ENCODE results near the gene WNT10A. TPM values are rescaled to one million over a fixed set of nuclear protein-coding genes. Genes with fewer than 3 reads are reported as not detected.

Gene WNT10A
- polyA plus RNA-seq, 1 experiment = not detected

- Histone ChIP-seq H3K27ac (ENCODE audit: low read depth, low read length) (no peak overlapping the region), H3K27me3 (ENCODE audit: control insufficient read depth, insufficient read depth, low read length) (peaks cover 65% of the 10 kb centered on the region), H3K4me3 (ENCODE audit: low read depth, low read length) (no peak overlapping the region), H3K9me3 (ENCODE audit: control insufficient read depth, insufficient read depth, low read length) (peaks cover 9% of the 10 kb centered on the region)
- no peak for DNase-seq (ENCODE audit: low read depth, low spot score)
- ChIA-PET POLR2A (no interaction called here), CTCF (interaction anchor here (1.0 kb wide), 1 partner anchor 22 kb away, joined by 4 read pairs; no protein-coding TSS in a partner anchor)
- TF ChIP-seq CTCF (IDR thresholded peaks at IDR 0.05; ENCODE audit: low read depth, low read length) = no peak
Measured at GRCh38 chr2:218854860-218855259, 25.8 kb upstream of the WNT10A start.

GRCh38 chr2:218855305-218856166 lies 25.1 kb upstream of the WNT10A start:
- Histone ChIP-seq H3K27me3 (ENCODE audit: control insufficient read depth, insufficient read depth, low read length) (peaks cover 72% of the 10 kb centered on the region), H3K9me3 (ENCODE audit: control insufficient read depth, insufficient read depth, low read length) (peaks cover 9% of the 10 kb centered on the region), H3K27ac (ENCODE audit: low read depth, low read length) (no peak overlapping the region), H3K4me3 (ENCODE audit: low read depth, low read length) (no peak overlapping the region)
- no peak for TF ChIP-seq CTCF (IDR thresholded peaks at IDR 0.05; ENCODE audit: low read depth, low read length)
- ChIA-PET CTCF (interaction anchor here (1.0 to 1.1 kb wide), 2 partner anchors 8 to 21 kb away, joined by 3 to 4 read pairs; no protein-coding TSS in a partner anchor), POLR2A (no interaction called here)
- no peak for DNase-seq (ENCODE audit: low read depth, low spot score)

DNA sequence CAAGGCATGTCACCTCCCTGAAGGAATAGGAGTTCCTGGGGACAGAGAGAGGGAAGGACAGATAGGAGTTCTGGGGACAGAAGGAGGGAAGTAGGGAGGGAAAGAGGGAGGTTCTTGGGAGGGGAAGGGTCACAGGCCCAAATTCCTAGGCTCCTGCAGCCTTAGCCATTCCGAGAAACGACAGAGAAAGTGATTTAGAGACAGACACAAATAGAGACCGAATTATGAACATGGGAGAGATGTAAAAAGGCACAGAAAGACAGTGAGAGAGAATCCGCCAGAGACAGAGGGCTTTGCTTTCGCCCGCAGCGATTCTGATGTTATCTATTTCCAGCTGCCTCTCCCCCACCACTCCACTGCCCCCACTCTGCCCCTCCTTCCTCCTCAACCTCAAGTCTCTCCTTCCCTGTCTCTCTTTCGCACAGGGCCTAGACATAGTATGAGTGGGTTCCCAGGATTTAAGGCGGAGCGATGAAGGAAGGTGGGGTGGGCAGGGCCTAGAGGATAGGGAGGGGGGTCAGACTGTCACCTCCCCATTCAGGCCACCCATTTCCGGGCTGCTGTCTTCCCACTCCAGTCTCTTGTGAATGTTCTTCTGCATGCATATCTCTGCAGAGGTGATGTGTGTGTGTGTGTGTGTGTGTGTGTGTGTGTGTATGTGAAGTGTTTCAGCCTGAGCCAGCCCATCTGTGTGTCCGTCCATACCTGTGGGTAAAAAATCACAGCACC lies 24.3 kb upstream of the WNT10A start:
- no peak for TF ChIP-seq CTCF (IDR thresholded peaks at IDR 0.05; ENCODE audit: low read depth, low read length)
- Histone ChIP-seq H3K27ac (ENCODE audit: low read depth, low read length) (no peak overlapping the region), H3K4me3 (ENCODE audit: low read depth, low read length) (no peak overlapping the region), H3K27me3 (ENCODE audit: control insufficient read depth, insufficient read depth, low read length) (peaks cover 79% of the 10 kb centered on the region), H3K9me3 (ENCODE audit: control insufficient read depth, insufficient read depth, low read length) (peaks cover 9% of the 10 kb centered on the region)
- CTCF ChIA-PET = interaction anchor here (1.1 kb wide), 1 partner anchor 9 kb away, joined by 3 read pairs; no protein-coding TSS in a partner anchor
- DNase-seq (ENCODE audit: low read depth, low spot score) = no peak
- POLR2A ChIA-PET = no interaction called here

DNA sequence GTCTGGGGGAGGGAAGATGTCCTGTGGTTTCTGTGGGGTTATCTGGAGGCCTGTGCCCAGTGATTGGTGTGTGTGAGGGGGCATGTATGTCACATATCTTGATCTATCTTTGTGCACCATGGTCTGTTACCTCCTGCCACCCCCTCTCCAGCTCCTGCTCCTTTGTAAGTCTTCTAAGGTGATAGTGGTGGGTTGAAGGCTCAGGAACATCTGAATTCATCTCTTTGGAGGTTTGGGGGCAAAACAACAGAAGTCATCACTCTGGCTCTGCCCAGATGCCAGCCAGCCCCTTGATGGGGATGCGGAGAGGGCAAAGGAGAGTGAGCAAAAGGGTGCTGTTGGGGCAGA lies 23.8 kb upstream of the WNT10A start:
- H3K27ac ChIP-seq (ENCODE audit: low read depth, low read length) = no peak overlapping the region
- POLR2A ChIA-PET = no interaction called here
- DNase-seq (ENCODE audit: low read depth, low spot score) = no peak
- no peak overlapping the region for H3K4me3 ChIP-seq (ENCODE audit: low read depth, low read length)
- peaks cover 9% of the 10 kb centered on the region for H3K9me3 ChIP-seq (ENCODE audit: control insufficient read depth, insufficient read depth, low read length)
- no peak for TF ChIP-seq CTCF (IDR thresholded peaks at IDR 0.05; ENCODE audit: low read depth, low read length)
- CTCF ChIA-PET = no interaction called here
- H3K27me3 ChIP-seq (ENCODE audit: control insufficient read depth, insufficient read depth, low read length) = peaks cover 84% of the 10 kb centered on the region

Data from AG04450 (cell line).